HG02852 (cell line): ENCODE data around the gene MRGPRF.

ENCODE experiments used
- ATAC-seq: cut with Tn5 transposase; IDR thresholded peaks from one replicate; pipeline ENCODE4 v1.9.1; 2021; ENCODE audit warnings: mild to moderate bottlenecking, moderate library complexity; ENCODE audit not compliant: unreplicated experiment

Gene MRGPRF

GRCh38 chr11:69050592-69051380, 37.7 kb upstream of the MRGPRF start:
- ATAC-seq: no peak

- ATAC-seq: no peak
Measured at GRCh38 chr11:69049490-69049867, 36.4 kb upstream of the MRGPRF start.

- ATAC-seq: peak; percentile 94
Measured at GRCh38 chr11:69048694-69049489, 35.8 kb upstream of the MRGPRF start, which contains the start of gene TPCN2. Gene TPCN2, plus strand, starts transcription at chr11:69048932. Its CDS starts 66 bp downstream, at chr11:69048998.

GRCh38 chr11:69048031-69048693, 35.1 kb upstream of the MRGPRF start:
- no peak for ATAC-seq

- no peak for ATAC-seq
Measured at GRCh38 chr11:69044111-69045013, 31.3 kb upstream of the MRGPRF start.

DNA sequence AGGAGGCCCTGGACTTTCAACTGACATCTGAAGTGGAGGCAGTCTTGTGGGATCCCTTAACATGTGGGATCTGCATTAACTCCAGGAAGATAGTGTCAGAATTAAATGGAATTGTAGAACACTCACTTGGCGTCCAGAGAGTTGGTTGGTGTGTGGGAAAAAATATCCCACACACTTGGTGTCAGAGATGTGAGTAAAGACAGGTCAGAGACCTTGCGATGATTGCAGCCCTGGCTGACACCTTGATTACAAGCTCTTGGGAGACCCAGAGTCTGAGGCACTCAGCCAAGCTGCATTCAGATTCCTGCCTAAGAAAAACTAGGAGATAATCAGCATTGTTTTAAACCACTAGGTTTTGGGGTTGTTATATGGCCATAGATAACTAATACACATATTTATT, 28.5 kb upstream of the MRGPRF start:
- ATAC-seq: no peak

DNA sequence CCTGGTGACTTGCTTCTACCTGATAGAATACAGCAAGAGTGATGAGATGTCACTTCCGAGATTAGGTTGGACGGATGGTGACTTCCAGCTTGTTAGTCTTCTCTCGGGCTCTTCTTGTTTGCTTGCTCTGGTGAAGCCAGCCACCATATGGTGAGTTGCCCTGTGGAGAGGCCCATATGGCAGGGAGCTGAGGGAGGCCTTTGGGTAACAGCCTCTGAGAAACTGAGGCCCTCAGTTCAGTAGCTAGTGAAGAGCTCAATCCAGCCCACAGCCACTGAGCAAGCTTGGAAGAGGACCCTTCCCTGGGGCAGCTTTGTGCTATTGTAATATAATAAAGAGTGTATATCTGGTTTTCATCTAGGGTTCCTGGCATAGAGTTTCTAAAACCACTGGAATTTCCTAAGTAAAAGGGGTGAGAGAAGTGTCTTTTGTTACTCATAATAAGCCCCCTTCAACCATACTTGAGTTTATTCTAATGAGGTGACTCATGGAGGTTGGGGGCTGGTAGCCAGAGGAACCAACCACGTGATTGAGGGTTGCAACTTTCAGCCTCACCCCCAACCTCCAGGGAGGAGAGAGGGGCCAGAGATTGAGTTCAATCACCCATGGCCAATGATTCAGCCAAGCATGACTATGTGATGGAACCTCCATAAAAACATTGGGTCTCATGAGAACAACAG, 27.7 kb upstream of the MRGPRF start:
- no peak for ATAC-seq

- no peak for ATAC-seq
Measured at GRCh38 chr11:69040051-69040450, 27.0 kb upstream of the MRGPRF start.

GRCh38 chr11:69039501-69039900, 26.5 kb upstream of the MRGPRF start:
- ATAC-seq: no peak

GRCh38 chr11:69037544-69037943, 24.5 kb upstream of the MRGPRF start:
- ATAC-seq: no peak

GRCh38 chr11:69037074-69037473, 24.0 kb upstream of the MRGPRF start:
- ATAC-seq: no peak

- no peak for ATAC-seq
Measured at GRCh38 chr11:69035946-69036340, 22.9 kb upstream of the MRGPRF start.

DNA sequence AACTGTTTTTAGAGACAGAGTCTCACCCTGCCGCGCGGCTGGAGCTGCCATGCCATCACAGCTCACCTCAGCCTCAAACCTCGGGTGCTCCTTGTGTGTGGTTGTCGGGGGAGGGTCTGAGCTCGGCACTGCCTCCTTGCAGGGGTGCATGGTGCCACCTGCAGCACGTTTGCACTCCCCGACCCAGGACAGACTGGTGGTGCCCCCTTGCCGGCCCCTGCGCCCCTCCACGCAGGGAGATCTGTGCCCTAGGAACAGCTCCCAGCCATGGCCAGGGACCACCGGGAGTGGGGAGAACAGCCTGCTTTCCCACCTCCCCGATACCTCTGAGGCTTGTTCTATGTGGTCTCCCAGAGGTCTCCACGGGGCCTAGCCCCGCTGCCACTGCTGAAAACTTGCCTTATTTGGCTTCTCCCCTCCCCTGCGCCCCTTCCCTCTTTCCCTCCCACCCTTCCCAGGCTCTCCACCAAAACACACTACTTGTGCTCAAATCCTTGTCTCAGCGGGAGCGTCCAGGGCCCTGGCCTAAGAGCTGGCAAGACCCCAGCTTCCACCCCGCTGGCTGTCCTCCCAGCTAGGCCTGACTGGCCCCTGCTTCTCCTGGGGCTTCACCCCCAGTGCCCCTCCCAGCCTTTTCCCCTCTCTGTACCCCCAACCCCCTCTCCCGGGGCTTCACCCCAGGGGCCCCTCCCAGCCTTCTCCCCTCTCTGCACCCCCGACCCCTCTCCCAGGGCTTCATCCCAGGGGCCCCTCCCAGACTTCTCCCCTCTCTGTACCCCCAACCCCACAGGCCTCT, 22.3 kb upstream of the MRGPRF start:
- ATAC-seq: no peak

DNA sequence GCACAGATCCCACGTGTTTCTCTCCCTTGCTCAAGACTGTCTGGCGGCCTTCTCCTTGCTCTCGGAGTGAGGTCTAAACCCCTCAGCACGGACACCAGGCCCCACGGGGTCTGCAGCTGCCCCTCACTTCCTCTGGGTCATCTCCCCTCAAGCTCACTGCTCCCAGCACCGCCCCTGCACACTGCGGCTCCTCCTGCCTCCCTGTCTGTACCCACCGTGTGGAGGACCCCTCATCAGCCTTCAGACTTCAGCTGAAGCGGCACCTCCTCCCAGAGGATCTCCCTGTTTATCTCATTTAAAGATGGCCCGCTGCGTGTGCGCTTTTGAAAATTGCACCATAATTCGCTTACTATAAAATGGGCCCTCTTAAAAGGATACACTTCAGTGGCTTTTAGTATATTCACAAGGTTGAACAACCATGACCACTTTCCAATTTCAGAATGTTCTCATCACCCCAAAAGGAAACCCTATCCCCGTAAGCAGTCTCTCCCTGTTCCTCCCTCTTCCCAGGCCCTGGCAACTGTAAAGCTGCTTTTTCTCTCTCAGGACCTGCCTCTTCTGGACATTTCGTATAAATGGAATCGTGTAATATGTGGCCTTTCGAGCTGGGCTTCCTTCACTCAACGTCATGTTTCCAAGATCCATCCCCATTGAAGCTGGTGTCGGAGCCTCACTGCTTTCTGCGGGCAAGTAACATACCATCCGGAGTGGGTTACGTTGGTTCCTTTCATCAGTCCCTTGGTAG, 21.2 kb upstream of the MRGPRF start:
- no peak for ATAC-seq

DNA sequence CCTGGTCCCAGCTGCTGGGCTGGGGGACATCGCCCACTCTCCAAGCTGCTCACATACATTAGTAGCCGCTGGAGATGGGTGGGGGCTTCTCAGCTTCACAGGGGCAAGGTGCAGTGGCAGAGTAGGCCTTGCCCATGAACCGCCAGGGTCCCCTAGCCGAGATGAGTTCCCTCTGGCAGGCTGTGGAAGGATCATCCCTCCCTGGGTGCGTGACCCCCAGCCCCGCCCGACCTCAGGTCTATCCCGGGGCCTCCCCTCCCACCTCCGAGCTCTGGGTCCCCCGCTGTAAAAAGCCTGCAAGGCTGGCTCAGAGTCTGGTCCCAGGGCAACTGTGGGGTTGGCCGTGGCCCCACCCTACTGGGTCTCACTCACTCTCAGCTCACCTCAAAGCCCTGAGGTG, 20.4 kb upstream of the MRGPRF start:
- no peak for ATAC-seq

DNA sequence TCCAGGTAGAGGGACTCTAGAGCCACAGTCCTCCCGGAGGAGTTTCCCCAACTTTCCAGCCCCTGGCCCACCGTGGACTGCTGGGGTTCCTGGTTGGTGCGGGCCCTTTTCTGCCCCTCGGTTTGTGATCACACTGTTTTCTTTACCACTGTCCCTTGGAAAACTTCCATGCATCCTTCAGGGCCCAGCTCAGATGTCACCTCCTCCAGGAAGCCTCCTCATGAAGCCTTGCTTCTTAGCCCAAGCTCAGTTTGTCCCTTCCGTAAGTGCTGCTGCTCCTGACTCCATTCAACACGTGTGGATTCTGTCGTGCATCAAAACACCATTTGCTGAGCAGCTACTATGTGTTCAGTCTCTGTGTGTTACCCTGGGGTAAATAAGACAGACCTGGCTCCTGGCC, 19.8 kb upstream of the MRGPRF start:
- ATAC-seq: no peak

GRCh38 chr11:69030301-69030700, 17.3 kb upstream of the MRGPRF start:
- no peak for ATAC-seq

DNA sequence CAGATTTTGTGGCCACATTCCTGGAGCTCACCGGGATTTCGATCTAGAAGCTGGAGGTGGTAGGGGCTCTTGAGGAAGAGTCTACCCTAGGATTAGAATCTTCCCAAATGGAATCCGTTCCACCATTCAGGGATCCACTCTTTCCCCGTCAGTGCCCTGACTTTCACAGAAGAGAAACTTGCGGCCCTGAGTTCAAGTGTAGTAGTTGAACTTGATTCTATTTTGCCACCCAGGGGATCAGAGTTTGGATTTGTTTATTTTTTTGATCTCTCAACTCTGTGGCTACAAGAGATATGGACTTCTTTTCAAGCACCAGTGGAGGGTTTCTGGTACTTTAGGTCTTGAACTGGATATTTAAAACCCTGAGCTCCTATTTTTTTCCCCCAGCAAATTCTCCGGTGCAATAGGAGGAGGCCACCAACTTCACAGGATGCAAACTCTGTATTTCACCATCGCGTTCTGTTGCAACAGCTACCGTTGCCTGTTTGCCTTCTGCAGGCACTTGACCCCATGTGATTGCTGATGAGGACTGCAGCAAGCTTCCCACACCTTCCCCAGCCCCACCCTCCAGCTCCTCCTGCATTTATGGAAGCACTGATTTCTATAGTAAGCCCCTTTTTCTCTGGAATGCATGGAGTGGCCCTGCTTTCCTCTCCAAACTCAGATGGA, 14.8 kb upstream of the MRGPRF start:
- no peak for ATAC-seq
